GM12874 (cell line): ENCODE results near the gene RGS9.

Experiments used
- TF ChIP-seq, protein P1 (sequence below): IDR thresholded peaks from 2 replicates; pipeline ENCODE4 v1.5.1; 2011; ENCODE audit warnings: low read depth, mild to moderate bottlenecking, control low read depth, low read length, moderate library complexity; ENCODE audit not compliant: insufficient read depth

Gene RGS9

GRCh38 chr17:65173976-65174683, 37.0 kb downstream of the RGS9 start:
- TF ChIP-seq, protein P1, sequence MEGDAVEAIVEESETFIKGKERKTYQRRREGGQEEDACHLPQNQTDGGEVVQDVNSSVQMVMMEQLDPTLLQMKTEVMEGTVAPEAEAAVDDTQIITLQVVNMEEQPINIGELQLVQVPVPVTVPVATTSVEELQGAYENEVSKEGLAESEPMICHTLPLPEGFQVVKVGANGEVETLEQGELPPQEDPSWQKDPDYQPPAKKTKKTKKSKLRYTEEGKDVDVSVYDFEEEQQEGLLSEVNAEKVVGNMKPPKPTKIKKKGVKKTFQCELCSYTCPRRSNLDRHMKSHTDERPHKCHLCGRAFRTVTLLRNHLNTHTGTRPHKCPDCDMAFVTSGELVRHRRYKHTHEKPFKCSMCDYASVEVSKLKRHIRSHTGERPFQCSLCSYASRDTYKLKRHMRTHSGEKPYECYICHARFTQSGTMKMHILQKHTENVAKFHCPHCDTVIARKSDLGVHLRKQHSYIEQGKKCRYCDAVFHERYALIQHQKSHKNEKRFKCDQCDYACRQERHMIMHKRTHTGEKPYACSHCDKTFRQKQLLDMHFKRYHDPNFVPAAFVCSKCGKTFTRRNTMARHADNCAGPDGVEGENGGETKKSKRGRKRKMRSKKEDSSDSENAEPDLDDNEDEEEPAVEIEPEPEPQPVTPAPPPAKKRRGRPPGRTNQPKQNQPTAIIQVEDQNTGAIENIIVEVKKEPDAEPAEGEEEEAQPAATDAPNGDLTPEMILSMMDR, result no peak

- TF ChIP-seq, protein P1, result no peak
Measured at GRCh38 chr17:65174974-65175373, 37.8 kb downstream of the RGS9 start.

GRCh38 chr17:65175952-65176351, 38.8 kb downstream of the RGS9 start:
- TF ChIP-seq, protein P1, result no peak

DNA sequence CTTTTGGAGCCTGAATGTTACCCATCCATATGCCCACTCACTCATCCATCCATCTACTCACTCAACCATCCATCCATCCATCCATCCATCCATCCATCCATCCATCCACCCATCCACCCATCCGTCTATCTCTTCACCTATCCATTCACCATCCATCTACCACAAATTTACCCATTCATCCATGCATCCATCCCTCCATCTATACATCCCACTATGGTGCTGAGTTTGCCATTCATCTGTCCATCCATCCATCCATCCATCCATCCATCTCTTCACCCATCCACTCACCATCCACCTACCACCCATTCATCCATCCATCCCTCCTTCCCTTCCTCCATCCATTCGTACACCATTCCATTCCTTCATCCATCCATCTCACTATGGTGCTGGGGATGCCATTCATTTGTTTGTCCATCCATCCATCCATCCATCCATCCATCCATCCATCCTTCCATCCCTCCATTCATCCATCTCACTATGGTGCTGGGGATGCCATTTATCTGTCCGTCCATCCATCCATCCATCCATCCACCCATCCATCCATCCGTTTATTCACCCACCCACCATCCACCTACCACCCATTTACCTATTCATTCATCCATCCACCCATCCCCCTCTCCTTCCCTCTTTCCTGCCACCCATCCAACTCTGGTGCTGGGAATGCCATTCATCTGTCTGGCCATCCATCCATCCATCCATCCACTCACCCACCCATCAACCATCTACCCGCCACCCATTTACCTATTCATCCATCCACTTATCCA, 39.7 kb downstream of the RGS9 start:
- TF ChIP-seq, protein P1, result no peak

GRCh38 chr17:65177901-65178300, 40.7 kb downstream of the RGS9 start:
- TF ChIP-seq, protein P1, result no peak

GRCh38 chr17:65181237-65182061, 44.3 kb downstream of the RGS9 start:
- TF ChIP-seq, protein P1, result no peak

DNA sequence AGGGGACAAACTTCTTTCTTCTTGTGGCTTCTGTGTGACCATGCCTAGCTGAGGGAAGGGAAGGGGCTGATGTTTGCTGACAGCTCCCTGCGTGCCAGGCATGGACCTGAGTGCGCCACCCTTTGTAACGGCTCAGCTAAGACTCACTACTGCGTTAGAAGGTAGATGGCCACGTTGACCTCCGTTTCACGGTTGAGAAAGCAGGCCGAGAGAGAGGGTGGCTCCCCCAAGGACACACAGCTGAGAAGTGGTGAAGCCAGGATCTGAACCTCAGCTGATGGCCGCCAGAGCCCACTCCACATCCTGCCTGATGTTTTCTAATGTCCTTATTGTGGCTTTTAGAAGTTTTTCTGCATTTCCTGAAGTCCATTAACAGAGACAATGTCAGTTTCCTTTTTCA, 45.1 kb downstream of the RGS9 start:
- TF ChIP-seq, protein P1, result no peak
